Fibroblast of lung (primary cell): ENCODE measurements around the gene LBH.

Experiments used
- EZH2 ChIP-seq: IDR thresholded peaks from 2 replicates; pipeline ENCODE4 v1.5.1; 2012; ENCODE audit warnings: low read length, control low read depth, mild to moderate bottlenecking; ENCODE audit errors: missing control alignments
- TF ChIP-seq, protein P1 (sequence below), 2 donors: IDR thresholded peaks in 1 of 2; conservative IDR thresholded peaks in 1 of 2; 1 replicate in 1 of 2; 2 replicates in 1 of 2; pipeline ENCODE4 v1.5.1; 2011 to 2012; ENCODE audit warnings: low read length in 2 of 2, control low read depth in 1 of 2, inconsistent platforms in 1 of 2, low read depth in 1 of 2, mild to moderate bottlenecking in 1 of 2

DNA sequence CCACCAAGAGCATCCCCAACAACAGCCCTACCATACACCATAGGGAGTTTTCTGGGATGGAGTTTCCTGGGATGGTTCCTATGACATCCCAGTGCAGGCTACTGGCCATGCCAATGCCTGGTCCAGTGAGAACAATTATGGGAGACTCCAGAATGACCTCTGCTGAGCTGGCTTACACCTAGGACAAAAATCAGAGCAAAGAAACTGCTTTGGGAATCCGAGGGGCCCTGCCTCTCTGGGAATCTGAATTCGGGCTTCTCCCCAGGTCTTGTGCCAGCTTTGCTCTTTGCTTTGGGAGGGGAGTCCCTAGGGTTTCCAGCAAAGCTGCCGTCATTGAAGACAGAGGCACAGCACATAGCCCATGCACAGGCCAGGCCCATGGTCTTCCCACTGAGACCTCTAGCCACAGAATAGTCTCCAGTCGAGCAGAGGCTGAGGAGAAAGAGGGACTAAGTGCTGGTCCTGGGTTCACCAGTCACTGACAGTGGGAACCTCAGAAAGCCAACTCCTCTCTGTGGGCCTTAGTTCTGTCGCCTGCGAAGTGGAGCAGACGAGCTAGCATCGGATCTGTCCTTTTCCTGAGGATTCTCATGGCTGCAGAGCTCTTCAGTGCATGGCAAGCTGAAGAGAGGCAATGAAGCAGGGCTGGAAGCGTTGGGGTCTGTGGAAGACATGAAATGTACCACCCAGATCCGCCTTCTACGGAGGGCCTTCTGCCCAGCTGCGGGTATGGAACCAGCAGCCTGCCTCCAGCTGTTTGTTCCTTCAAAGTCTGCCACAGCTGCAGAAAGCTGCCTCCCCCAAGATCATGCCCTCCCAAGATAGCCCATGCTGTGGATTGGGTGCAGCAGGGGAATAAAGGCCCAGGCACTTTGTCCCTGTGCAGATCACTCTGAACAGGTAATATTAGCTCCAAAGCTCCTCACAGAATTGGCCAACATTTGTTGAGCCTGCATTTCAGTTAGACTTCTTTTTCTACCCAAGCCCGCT is 11.2 kb upstream of the LBH start:
- TF ChIP-seq, protein P1, sequence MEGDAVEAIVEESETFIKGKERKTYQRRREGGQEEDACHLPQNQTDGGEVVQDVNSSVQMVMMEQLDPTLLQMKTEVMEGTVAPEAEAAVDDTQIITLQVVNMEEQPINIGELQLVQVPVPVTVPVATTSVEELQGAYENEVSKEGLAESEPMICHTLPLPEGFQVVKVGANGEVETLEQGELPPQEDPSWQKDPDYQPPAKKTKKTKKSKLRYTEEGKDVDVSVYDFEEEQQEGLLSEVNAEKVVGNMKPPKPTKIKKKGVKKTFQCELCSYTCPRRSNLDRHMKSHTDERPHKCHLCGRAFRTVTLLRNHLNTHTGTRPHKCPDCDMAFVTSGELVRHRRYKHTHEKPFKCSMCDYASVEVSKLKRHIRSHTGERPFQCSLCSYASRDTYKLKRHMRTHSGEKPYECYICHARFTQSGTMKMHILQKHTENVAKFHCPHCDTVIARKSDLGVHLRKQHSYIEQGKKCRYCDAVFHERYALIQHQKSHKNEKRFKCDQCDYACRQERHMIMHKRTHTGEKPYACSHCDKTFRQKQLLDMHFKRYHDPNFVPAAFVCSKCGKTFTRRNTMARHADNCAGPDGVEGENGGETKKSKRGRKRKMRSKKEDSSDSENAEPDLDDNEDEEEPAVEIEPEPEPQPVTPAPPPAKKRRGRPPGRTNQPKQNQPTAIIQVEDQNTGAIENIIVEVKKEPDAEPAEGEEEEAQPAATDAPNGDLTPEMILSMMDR (conservative IDR thresholded peaks at IDR 0.05 in 1 of 2, IDR thresholded peaks at IDR 0.05 in 1 of 2; ENCODE audit: low read depth in 1 of 2, low read length in 2 of 2) = no peak
- TF ChIP-seq EZH2 = no peak
